ENCODE data around the gene ROPN1L.

DNA sequence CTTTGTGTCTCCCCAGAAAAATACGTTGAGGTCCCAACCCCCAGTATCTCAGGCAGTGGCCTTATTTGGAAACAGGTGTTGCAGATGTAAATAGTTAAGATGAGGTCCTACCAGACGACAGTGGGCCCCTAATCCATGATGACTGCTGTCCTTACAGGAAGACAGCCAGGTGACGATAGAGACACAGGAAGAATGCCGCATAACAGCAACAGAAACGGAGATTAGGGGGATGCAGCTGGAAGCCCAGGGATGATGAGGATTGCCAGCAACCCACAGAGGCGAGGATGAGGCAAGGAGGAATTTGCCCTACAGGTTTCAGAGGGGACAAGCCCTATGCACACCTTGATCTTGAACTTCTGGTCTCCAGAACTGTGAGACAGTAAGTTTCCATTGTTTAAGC lies 46.5 kb downstream of the ROPN1L start:
- TF ChIP-seq, protein P1, sequence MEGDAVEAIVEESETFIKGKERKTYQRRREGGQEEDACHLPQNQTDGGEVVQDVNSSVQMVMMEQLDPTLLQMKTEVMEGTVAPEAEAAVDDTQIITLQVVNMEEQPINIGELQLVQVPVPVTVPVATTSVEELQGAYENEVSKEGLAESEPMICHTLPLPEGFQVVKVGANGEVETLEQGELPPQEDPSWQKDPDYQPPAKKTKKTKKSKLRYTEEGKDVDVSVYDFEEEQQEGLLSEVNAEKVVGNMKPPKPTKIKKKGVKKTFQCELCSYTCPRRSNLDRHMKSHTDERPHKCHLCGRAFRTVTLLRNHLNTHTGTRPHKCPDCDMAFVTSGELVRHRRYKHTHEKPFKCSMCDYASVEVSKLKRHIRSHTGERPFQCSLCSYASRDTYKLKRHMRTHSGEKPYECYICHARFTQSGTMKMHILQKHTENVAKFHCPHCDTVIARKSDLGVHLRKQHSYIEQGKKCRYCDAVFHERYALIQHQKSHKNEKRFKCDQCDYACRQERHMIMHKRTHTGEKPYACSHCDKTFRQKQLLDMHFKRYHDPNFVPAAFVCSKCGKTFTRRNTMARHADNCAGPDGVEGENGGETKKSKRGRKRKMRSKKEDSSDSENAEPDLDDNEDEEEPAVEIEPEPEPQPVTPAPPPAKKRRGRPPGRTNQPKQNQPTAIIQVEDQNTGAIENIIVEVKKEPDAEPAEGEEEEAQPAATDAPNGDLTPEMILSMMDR (IDR thresholded peaks at IDR 0.05) = no peak
- TF ChIP-seq ZFX (IDR thresholded peaks at IDR 0.05; ENCODE audit: borderline replicate concordance) = no peak

Data from 22Rv1 (cell line).